Mesenteric fat pad (tissue), 1 donor: ENCODE results near the gene TRPV5. TPM values are rescaled to one million over a fixed set of nuclear protein-coding genes. Genes with fewer than 3 reads are reported as not detected.

ENCODE experiments used
- DNase-seq: peaks from one replicate; pipeline ENCODE4 v3.0.0-alpha.2; 2020; ENCODE audit warnings: low spot score
- total RNA-seq: library from RNA; stranded (reverse); fragmentation: NEBNext Ultra II Directional; extraction: Animal tissue kit (Norgen Biotek cat#: 25700); gene quantifications from one replicate; pipeline ENCODE4 v1.2.1, GENCODE V29; 2021
- donor health status: DM: yes; HTN: yes; CAD: no.

TRPV5 gene
- total RNA-seq, 1 donor from 2014 or later: not detected

GRCh38 chr7:142887282-142888015 is 46.1 kb downstream of the TRPV5 start:
- no peak for DNase-seq

- peak; percentile 47 for DNase-seq
These were observed 46.7 kb downstream of the TRPV5 start for GRCh38 chr7:142886866-142887265.

GRCh38 chr7:142885311-142886230 is 48.0 kb downstream of the TRPV5 start, which contains the start of gene TRPV6:
TRPV6 (minus strand) TSS chr7:142885745.
- DNase-seq: peak; percentile 77

GRCh38 chr7:142884286-142884640 is 49.3 kb downstream of the TRPV5 start:
- no peak for DNase-seq

GRCh38 chr7:142883571-142884285 is 49.8 kb downstream of the TRPV5 start:
- peak; percentile 57 for DNase-seq

GRCh38 chr7:142883145-142883544 is 50.4 kb downstream of the TRPV5 start:
- DNase-seq: no peak

- DNase-seq: no peak
These were observed 51.2 kb downstream of the TRPV5 start for GRCh38 chr7:142882338-142882678.

GRCh38 chr7:142881586-142882337 is 51.8 kb downstream of the TRPV5 start:
- DNase-seq: peak; percentile 53

- peak; percentile 73 for DNase-seq
These were observed 52.6 kb downstream of the TRPV5 start for GRCh38 chr7:142880876-142881505.

- no peak for DNase-seq
These were observed 54.5 kb downstream of the TRPV5 start for GRCh38 chr7:142879060-142879459.

- DNase-seq: no peak
These were observed 55.2 kb downstream of the TRPV5 start for GRCh38 chr7:142878315-142878714.

- DNase-seq: peak; percentile 80
These were observed 56.3 kb downstream of the TRPV5 start for GRCh38 chr7:142876991-142877910.

- DNase-seq: peak; percentile 79
These were observed 57.1 kb downstream of the TRPV5 start for GRCh38 chr7:142876236-142876960.

- DNase-seq: peak; percentile 85
These were observed 58.1 kb downstream of the TRPV5 start for GRCh38 chr7:142875456-142875855.

GRCh38 chr7:142874837-142875236 is 58.7 kb downstream of the TRPV5 start:
- DNase-seq: peak; percentile 33

- peak; percentile 59 for DNase-seq
These were observed 59.1 kb downstream of the TRPV5 start for GRCh38 chr7:142874409-142874808.

GRCh38 chr7:142873871-142874270 is 59.7 kb downstream of the TRPV5 start:
- no peak for DNase-seq

GRCh38 chr7:142873281-142873784 is 60.2 kb downstream of the TRPV5 start:
- peak; percentile 84 for DNase-seq
